T-helper 2 cell treated with Interferon-gamma antibody and Interleukin-4, amounts not matched to agents 100 ng/mL and 5 ng/mL, for 36 hours (primary cell): ENCODE data around the gene KPNB1. TPM values are rescaled to one million over a fixed set of nuclear protein-coding genes. Genes with fewer than 3 reads are reported as not detected.

Source experiments
- intact Hi-C: fragments of 100-400 bp; cut with micrococcal nuclease; formaldehyde crosslinking; loops from one replicate; pipeline ENCODE4 v1.15.1; 2023
- total RNA-seq: library from RNA; stranded (reverse); gene quantifications from 2 replicates; pipeline ENCODE4 v1.2.3, GENCODE V29; 2022

The KPNB1 gene
- total RNA-seq, 1 donor from 2014 or later, result 542 TPM

- intact Hi-C loops, result no loop called here
Observed at GRCh38 chr17:47711366-47712099, 61.8 kb downstream of the KPNB1 start.

- intact Hi-C loops, result no loop called here
Observed at GRCh38 chr17:47712330-47713023, 62.8 kb downstream of the KPNB1 start.

- intact Hi-C loops, result no loop called here
Observed at GRCh38 chr17:47713980-47714700, 64.4 kb downstream of the KPNB1 start.

GRCh38 chr17:47714773-47715396 lies 65.2 kb downstream of the KPNB1 start:
- intact Hi-C loops, result no loop called here

- intact Hi-C loops, result loop anchor here (2.0 kb wide), 1 partner anchor 17 kb away; no protein-coding TSS in a partner anchor
Observed at GRCh38 chr17:47715669-47716325, 66.1 kb downstream of the KPNB1 start.

- intact Hi-C loops, result loop anchor here (2.0 kb wide), 1 partner anchor 18 kb away; no protein-coding TSS in a partner anchor
Observed at GRCh38 chr17:47716375-47716774, 66.7 kb downstream of the KPNB1 start.

GRCh38 chr17:47717261-47717697 lies 67.6 kb downstream of the KPNB1 start:
- intact Hi-C loops, result loop anchor here (2.0 kb wide), 1 partner anchor 18 kb away; no protein-coding TSS in a partner anchor

GRCh38 chr17:47717979-47718621 lies 68.4 kb downstream of the KPNB1 start:
- intact Hi-C loops, result loop anchor here (2.0 kb wide), 1 partner anchor 19 kb away; no protein-coding TSS in a partner anchor

- intact Hi-C loops, result no loop called here
Observed at GRCh38 chr17:47718634-47719405, 69.1 kb downstream of the KPNB1 start.

GRCh38 chr17:47719411-47720152 lies 69.9 kb downstream of the KPNB1 start:
- intact Hi-C loops, result no loop called here

GRCh38 chr17:47720196-47720595 lies 70.5 kb downstream of the KPNB1 start:
- intact Hi-C loops, result no loop called here

- intact Hi-C loops, result loop anchor here (1.0 kb wide), 1 partner anchor 12 kb away; the partner anchor contains the start of gene TBX21
Observed at GRCh38 chr17:47720754-47721533, 71.2 kb downstream of the KPNB1 start.

GRCh38 chr17:47721725-47722124 lies 72.0 kb downstream of the KPNB1 start:
- intact Hi-C loops, result loop anchor here (1.0 kb wide), 1 partner anchor 12 kb away; the partner anchor contains the start of gene TBX21

- intact Hi-C loops, result no loop called here
Observed at GRCh38 chr17:47724705-47725104, 75.0 kb downstream of the KPNB1 start.

GRCh38 chr17:47725446-47726111 lies 75.9 kb downstream of the KPNB1 start:
- intact Hi-C loops, result no loop called here

- intact Hi-C loops, result no loop called here
Observed at GRCh38 chr17:47726796-47727703, 77.3 kb downstream of the KPNB1 start.
